Progenitor cell of endocrine pancreas (in vitro differentiated cells): ENCODE measurements around the gene NLRC5. TPM values are rescaled to one million over a fixed set of nuclear protein-coding genes. Genes with fewer than 3 reads are reported as not detected.
"Not testable (repeated sequence)": the region's sequence is repeated elsewhere in the genome, so short reads cannot be mapped to it uniquely, and the experiment has no call there.

ENCODE experiments used
- DNase-seq: peaks from one replicate; pipeline ENCODE4 v3.0.0; 2021; ENCODE audit warnings: low spot score; ENCODE audit not compliant: unreplicated experiment
- H3K27ac Mint-ChIP-seq: 2 replicates; pipeline ENCODE4 v1.8.0; 2021; ENCODE audit warnings: mild to moderate bottlenecking, moderate library complexity, mixed read lengths
- H3K27me3 Mint-ChIP-seq: 2 replicates; pipeline ENCODE4 v1.8.0; 2021; ENCODE audit warnings: mixed read lengths
- H3K36me3 Mint-ChIP-seq: 2 replicates; pipeline ENCODE4 v1.8.0; 2022; ENCODE audit warnings: mixed read lengths; ENCODE audit not compliant: insufficient read depth
- H3K4me1 Mint-ChIP-seq: 2 replicates; pipeline ENCODE4 v1.8.0; 2021; ENCODE audit warnings: low read depth, mixed read lengths
- H3K4me3 Mint-ChIP-seq: 2 replicates; pipeline ENCODE4 v1.8.0; 2021; ENCODE audit warnings: low read depth, mild to moderate bottlenecking, moderate library complexity, mixed read lengths
- H3K9me3 Mint-ChIP-seq: 2 replicates; pipeline ENCODE4 v1.8.0; 2021; ENCODE audit warnings: low read depth, mixed read lengths
- CTCF ChIP-seq: fragments of 200-600 bp; sonication (generic); IDR thresholded peaks from one replicate; pipeline ENCODE4 v1.5.0; 2021; ENCODE audit warnings: antibody characterized with exemption, mild to moderate bottlenecking; ENCODE audit not compliant: unreplicated experiment
- total RNA-seq: library from RNA; stranded (reverse); gene quantifications from 2 replicates; pipeline ENCODE4 v1.2.1, GENCODE V29; 2021

The NLRC5 gene
- total RNA-seq, 1 donor from 2014 or later: not detected

- no peaks in the 10 kb centered on the region for H3K27me3 Mint-ChIP-seq
- peaks cover 7% of the 10 kb centered on the region for H3K9me3 Mint-ChIP-seq
- no peak for DNase-seq
- no peaks in the 10 kb centered on the region for H3K36me3 Mint-ChIP-seq
- H3K4me3 Mint-ChIP-seq: no peak overlapping the region
- no peak for TF ChIP-seq CTCF
- no peak overlapping the region for H3K27ac Mint-ChIP-seq
- H3K4me1 Mint-ChIP-seq: no peaks in the 10 kb centered on the region
These were observed 19.6 kb upstream of the NLRC5 start for GRCh38 chr16:56969769-56970168.

GRCh38 chr16:56970934-56971767 is 18.2 kb upstream of the NLRC5 start:
- peaks cover 7% of the 10 kb centered on the region for H3K9me3 Mint-ChIP-seq
- H3K4me1 Mint-ChIP-seq: no peaks in the 10 kb centered on the region
- DNase-seq: no peak
- no peak for TF ChIP-seq CTCF
- H3K36me3 Mint-ChIP-seq: no peaks in the 10 kb centered on the region
- H3K27ac Mint-ChIP-seq: no peak overlapping the region
- H3K4me3 Mint-ChIP-seq: no peak overlapping the region
- H3K27me3 Mint-ChIP-seq: peaks cover 7% of the 10 kb centered on the region

- no peak for TF ChIP-seq CTCF
- Mint-ChIP-seq H3K27me3 (peaks cover 12% of the 10 kb centered on the region), H3K36me3 (no peaks in the 10 kb centered on the region), H3K4me3 (no peak overlapping the region), H3K4me1 (no peaks in the 10 kb centered on the region), H3K27ac (no peak overlapping the region), H3K9me3 (peaks cover 7% of the 10 kb centered on the region)
- no peak for DNase-seq
These were observed 17.7 kb upstream of the NLRC5 start for GRCh38 chr16:56971768-56972043.

- no peak for DNase-seq
- H3K36me3 Mint-ChIP-seq: no peaks in the 10 kb centered on the region
- H3K4me1 Mint-ChIP-seq: no peaks in the 10 kb centered on the region
- H3K27me3 Mint-ChIP-seq: peaks cover 12% of the 10 kb centered on the region
- TF ChIP-seq CTCF: no peak
- H3K4me3 Mint-ChIP-seq: no peak overlapping the region
- H3K27ac Mint-ChIP-seq: no peak overlapping the region
- H3K9me3 Mint-ChIP-seq: peaks cover 7% of the 10 kb centered on the region
These were observed 16.7 kb upstream of the NLRC5 start for GRCh38 chr16:56972403-56973293.

- no peaks in the 10 kb centered on the region for H3K4me1 Mint-ChIP-seq
- H3K27me3 Mint-ChIP-seq: peaks cover 12% of the 10 kb centered on the region
- H3K4me3 Mint-ChIP-seq: no peak overlapping the region
- DNase-seq: no peak
- H3K27ac Mint-ChIP-seq: no peak overlapping the region
- H3K36me3 Mint-ChIP-seq: no peaks in the 10 kb centered on the region
- no peak for TF ChIP-seq CTCF
- peaks cover 6% of the 10 kb centered on the region for H3K9me3 Mint-ChIP-seq
These were observed 16.1 kb upstream of the NLRC5 start for GRCh38 chr16:56973294-56973689.

- H3K27ac Mint-ChIP-seq, H3K9me3 Mint-ChIP-seq, H3K4me1 Mint-ChIP-seq, H3K36me3 Mint-ChIP-seq, DNase-seq, H3K4me3 Mint-ChIP-seq: not testable (repeated sequence)
- peaks cover 12% of the 10 kb centered on the region for H3K27me3 Mint-ChIP-seq
These were observed 15.5 kb upstream of the NLRC5 start for GRCh38 chr16:56973899-56974298.
